GM18498 (cell line): Measurements from ENCODE around the gene MTAP.

Experiments used
- ATAC-seq: cut with Tn5 transposase; IDR thresholded peaks from one replicate; pipeline ENCODE4 v1.9.1; 2021; ENCODE audit warnings: mild to moderate bottlenecking, moderate library complexity; ENCODE audit not compliant: unreplicated experiment

The MTAP gene

DNA sequence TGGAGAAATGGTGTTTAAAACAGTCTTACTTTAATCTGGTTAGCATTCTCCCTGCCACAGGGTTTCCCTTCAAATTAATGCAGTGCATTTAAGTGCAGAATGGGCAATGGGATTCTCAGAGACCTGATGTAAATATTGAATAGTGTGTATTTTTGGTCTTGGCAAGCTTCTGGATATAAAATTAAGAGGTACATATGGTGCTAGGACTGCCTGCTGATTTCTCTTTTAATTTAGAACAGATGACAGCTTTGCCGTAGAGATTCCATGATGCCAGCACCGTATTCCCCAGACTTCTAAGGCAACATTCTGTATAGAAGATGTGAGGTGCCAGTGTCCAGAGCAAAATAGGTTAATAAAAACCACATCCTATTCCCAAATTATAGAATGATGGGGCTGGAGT lies 1.9 kb downstream of the MTAP start:
- no peak for ATAC-seq

DNA sequence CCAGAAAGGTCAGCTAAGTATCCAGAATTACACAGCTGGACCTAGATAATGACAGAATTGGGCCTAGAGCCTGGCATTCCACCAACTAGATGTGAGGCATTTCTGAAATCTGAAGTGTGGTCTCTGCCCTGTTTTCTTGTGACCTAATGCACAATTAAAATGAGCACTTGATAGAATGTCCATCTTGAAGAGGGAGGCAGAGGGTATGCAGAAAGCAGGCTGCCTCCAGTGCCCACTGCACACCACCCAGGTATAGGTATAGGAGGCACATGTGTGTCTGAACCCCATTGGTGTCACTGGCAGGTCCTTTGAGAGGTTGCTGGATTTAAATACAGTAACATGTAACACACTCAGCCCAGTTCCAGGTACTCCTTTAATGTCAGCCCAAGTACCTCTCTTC lies 2.4 kb downstream of the MTAP start:
- ATAC-seq, result no peak

DNA sequence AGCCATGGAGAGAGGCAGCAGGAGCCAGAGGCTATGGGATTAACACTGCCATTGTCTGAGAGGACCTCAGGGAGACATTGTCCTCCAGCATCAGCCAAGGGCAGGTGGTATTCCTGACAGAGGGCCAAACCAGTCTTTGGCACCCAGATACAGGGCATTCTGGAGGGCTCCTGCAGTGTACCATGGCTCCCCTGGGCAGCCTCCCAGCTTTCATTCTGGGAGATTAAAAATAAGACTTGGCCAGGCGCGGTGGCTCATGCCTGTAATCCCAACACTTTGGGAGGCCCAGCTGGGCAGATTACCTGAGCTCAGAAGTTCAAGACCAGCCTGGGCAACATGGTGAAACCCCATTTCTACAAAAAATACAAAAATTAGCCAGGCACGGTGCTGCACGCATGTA lies 4.2 kb downstream of the MTAP start:
- no peak for ATAC-seq

DNA sequence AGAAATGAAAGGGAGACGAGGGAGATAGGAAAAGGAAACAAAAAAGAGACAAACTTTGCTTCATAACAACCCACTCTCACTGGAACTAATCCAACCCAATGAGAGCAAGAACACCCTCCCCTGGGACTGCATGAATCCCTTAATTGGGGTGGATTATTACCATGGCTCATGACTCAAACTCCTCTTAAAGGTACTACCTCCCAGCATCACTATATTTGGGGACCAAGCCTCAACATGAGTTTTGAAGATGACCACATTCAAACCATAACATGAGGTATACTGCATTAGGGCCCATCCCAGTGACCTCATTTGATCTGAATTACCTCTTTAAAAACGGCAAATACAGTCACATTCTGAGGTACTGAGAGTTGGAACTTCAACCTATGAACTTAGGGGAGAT lies 8.0 kb downstream of the MTAP start:
- no peak for ATAC-seq

DNA sequence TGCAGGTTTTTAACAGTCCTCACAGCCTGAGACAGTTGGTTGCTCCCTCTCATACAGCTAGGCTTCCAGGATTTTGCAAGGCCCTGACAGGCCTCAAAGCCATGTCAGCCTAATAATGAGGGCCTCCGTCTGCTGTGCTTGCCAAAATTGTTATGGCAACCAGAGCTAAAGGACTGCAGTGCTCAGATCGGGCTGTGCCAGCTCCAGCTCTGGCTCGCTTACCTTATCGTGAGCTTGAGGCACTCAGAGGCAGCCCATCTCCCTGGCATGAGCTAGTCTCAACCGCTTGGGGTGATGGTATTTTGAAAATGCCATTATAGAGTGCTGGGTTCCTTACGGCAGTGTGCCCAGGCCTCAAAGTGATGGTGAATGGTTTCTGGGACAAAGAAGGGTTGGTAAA lies 8.4 kb downstream of the MTAP start:
- ATAC-seq, result no peak

DNA sequence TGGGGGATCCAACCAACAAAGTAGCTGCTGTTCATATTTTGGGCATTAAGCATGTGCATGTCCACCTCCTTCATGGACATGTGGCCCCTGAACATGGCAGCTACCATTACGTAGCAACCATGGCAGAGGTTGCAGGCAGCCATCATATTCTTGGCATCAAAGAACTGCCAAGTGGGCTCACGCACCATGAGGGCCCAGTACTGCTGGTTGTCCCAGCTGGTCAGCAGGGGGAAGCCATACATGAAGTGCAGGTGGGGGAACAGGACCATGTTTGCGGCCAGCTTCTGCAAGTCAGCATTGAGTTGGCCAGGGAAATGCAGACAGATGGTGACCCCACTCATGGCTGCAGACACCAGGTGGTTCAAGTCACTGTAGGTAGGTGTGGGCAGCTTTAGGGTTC lies 9.5 kb downstream of the MTAP start:
- ATAC-seq, result no peak

DNA sequence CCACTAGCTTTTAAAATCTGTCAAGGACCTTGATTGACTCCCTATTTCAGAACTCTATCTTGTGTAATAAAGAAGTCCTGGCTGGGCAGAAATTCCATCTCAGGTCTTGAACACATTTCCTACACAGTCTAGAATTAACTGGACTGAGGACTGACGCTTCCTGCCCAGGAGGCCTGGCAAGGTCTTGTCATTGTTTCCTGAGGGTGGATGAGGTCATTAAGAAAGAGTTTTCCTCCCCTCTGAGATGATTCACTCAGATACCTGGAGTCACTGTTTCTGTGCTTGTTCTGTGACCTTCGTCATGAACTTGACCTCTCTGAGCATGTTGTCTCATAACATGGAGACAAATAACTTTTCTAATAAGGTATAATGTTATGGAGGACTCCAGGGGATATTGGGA lies 10.0 kb downstream of the MTAP start:
- ATAC-seq, result no peak

DNA sequence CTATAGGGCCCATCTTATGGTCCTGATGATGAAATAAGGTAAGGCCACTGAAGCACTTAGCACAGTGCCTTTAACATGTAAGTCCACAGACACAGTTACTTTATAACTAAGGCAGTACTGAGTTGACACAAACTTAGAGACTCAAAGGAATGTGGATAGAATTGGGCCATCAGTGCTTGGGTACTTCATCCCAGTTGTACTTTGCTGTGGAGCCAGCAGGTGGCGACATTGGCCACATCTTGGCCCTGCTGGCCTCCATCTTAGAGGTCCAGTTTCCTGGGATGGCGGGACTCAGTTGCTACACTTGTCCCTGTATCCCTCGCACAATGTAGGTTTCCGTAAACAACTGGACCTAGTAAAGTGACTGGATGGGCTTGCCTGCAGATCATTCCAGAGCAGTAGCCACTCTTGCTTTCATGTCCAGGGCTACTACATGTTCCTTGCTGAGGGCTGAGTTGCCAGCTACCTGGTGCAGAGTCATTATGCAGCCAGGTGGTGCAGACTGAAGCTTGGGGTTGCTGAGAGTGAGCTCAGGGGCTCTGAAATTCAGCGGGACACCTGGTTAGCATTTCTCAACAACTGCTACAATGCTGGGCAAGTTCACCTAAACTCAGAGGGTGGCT lies 10.6 kb downstream of the MTAP start:
- ATAC-seq, result peak; percentile 73

DNA sequence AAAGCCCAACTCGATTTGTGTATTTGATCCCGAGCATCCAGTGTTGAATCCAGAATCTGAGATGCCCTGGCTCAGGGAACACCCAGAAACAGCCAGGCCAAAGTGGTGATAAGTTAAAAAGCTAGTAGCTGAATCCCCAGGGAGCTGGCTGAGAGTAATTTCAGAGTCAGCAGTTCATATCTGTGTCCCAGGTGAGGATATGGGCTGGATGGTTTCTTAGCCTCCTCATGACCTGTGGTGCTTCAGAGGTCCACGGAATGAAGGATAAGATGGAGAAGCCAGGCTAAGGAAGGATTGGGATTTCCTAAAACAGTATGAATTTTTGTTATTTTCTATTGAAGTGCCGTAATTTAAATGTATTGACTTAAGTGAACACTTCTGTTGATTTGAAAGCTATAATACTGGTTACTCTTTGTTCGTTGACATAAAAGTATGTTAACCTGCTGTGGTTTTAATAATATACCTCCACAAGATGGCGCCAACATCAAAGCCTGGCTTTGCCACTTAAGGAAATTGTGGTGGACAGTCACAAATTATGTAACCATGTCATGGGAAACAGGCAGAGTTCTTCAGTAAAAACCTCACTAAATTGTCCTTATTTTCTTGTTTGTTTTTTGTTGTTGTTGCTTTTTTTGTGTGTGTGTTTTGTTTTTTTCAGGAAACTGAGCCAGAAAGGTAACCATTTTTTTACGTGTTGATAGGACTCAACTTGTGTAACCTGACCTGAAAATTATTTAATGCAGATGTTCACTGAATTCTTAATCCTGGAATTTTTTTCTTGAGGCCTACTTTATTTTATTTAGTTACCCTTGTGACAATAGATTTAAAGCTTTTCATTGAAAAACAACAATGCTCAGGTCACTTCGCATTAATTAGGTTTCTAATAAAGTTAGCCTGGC lies 11.4 kb downstream of the MTAP start:
- peak; percentile 60 for ATAC-seq

DNA sequence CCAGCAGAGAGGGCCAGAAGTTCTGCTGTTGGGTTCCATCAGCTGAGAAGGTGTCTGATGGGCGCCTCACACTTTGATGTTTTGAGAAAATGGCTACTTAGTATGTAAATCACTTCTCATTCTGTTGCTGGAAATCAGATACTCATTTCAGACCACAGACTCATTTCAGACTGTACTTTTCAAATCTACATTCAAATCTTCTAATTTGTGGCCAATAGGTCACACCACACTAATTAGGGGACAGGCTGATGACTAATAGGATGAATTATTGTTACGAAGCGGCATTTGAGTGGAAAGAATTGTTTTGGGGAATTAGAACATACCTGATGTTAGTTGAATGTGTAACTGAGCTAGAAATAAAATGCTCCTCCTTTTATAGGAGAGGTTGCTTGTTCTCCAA lies 13.2 kb downstream of the MTAP start:
- ATAC-seq, result no peak

DNA sequence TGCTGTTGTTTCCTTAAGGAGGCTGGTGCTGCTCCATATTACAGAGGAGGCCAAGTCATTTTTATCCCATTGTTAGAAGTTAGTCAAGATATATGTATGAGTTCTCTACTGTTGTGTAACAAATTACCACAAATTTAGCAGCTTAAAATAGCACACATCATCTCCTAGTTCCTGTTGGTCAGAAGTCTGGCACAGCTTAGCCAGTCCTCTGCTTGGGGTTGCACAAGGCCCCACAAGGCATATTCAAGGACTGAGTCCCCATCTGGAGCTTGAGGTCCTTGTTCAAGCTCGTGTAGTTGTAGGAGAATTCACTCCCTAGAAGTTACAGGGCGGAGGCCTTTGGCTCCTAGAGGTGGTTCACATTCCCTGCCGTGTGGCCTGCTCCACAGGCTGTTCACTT lies 14.7 kb downstream of the MTAP start:
- no peak for ATAC-seq

DNA sequence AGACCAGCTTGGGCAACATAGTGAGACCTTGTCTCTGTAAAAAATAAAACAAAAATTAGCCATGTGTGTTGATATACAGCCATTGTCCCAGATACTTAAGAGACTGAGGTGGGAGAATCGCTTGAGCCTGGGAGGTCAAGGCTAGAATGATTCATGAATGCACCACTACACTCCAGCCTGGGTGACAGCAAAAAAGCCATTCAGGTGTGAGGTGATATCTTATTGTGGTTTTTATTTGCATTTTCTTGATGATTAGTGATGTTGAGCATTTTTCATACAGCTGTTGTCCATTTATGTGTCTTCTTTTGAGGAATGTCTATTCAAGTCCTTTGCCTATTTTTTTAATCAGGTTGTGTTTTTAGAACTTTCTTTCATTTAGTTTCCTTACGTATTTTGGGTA lies 23.2 kb downstream of the MTAP start:
- ATAC-seq, result no peak

DNA sequence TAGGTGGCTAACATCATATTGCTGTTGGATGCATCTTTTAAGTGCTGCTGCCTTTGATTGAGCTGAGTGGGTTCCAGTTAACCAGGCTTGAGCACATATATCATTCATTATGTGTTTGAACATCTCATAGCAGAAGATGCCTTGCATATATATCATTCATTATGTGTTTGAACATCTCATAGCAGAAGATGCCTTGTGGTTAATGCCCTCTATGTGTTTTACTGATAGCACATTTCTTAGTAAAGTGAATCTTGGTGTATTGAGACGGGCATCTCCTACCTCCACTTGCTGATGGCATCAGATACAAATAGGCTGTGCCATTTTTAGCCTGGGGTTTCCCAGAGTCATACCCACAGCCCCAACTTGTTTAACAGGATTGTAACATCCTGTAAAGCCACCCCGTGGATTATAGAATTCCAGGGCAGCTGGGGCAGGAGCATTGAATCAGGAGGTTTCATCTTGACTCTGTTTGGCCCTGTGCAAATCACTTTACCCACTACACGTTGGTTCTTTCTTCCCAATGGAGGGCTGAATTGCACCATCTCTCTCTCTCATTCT lies 26.5 kb downstream of the MTAP start:
- ATAC-seq, result no peak

DNA sequence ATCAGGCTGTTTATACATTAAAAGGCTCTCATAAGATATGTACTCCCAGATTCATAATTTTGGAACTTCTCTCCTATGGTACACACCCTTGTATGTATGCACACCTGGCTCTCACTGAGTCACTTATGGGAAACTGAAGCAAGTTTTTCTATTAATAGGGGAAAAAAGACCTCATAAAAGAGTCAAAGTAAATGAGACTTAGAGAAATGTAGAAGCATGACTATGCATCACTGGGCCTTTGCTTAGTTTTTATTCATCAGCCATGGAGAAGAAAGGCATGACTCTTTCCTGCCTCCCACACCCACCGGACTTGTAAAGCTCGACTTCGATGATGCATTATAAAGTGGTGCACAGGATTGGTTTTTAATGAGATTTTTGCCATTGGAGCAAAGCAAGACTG lies 28.2 kb downstream of the MTAP start:
- no peak for ATAC-seq

DNA sequence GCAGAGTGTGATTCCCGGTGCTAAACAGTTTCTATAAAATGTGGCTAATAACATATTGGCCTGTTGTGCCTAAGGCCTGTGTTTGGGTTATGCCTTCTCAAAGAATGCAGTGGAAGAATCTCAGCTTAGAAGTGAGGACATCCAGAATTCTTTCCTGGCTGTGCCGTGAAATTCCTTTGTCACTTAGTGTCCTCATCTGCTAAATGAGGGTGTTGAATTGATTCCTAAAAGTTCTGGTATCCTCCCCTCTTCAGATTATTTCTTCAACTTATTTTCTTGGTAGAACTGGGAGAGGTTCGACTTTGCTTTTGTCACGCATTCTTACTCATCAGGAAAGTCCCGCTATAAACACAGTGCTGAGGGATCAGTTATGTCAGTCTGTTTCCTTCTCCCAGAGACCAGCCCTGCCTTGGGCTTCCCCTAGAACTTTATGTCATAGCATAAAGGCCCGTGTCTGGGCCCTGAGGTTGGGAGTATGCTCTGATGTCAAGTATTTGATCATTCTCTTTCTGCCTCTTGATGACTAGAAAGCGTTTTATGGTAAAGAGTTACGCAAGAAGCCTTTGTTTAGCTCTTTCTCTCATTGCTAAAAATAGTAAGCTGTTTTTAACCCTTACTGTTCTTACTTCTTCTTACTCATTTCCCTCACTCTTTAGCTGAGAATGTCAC lies 29.5 kb downstream of the MTAP start:
- peak; percentile 50 for ATAC-seq

DNA sequence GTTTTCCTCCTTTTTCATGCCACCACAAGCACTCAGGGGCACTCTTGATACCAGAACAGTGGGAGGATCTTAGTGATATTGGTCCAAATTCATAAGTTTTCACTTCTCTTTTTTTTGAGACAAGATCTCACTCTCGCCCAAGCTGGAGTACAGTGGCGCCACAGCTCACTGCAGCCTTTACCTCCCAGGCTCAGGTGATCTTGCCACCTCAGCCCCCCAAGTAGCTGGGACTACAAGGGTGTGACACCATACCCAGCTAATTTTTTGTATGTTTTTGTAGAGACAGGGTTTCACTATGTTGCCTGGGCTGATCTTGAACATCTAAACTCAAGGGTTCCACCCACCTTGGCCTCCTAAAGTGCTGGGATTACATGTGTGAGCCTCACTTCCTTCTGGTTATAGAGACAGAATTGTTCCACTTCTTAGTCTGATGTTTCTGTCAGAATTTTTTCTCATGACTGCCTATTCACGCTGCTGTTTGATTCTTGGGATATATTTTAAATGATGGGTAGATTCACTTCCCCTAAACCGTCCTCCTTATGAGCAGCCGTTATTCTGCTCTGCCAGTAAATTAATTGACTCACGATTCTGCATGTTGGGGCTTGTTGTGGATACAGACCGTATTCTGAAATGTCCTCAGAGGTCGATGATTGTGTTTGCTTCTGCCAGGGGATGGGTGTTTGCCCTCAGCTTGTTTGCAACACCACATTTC lies 30.8 kb downstream of the MTAP start:
- ATAC-seq, result peak; percentile 81

DNA sequence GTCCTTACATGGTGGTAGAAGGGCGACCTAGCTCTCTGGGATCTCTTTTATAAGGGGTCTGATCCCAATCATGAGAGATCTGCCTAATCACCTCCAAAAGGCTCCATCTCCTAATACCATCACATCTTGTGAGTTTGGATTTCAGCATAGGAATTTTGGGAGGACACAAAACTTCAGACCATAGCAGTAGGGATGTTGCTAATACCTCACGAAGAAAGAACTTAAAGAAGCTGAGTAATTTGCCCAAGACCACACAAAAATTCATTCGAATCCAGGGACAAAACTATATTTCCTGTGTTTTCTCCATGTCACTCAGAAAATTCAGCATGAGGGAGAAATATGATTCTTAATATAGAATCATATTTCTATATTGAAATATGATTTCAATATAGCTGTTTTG lies 32.7 kb downstream of the MTAP start:
- ATAC-seq, result no peak

DNA sequence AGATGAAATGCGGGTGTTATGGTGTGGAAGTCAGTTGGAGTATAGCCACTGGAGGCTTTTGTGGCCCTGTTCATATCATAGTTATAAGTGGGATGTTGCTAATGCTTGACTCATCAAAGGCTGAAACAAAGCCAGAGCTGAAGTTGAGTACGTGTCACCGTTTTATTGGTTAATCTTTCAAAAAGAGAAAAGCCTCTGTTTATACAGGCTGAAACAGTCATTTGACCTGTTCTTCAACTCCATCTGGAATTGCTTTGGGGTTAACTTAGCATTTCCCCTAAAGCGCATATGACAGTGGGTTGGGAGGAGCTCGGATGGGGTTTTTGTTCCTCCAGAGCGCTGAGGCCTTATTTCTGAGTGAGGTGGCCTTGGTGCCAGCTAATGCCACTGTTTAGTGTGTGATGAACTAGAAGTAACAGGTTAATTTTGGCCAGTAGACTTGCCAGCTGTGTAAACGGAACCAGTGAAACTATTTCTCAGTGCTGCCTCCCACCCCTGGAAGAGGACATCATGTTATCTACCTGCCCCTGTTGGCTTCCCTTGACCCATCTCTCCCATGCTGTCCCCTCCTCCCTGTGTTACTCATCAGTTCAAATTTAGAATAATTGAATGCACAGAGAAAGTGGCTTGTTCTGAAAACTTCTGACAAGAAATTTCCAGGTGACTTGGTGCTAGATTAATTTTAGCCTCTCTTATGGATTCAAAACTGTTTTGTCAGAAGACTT lies 34.2 kb downstream of the MTAP start:
- no peak for ATAC-seq

DNA sequence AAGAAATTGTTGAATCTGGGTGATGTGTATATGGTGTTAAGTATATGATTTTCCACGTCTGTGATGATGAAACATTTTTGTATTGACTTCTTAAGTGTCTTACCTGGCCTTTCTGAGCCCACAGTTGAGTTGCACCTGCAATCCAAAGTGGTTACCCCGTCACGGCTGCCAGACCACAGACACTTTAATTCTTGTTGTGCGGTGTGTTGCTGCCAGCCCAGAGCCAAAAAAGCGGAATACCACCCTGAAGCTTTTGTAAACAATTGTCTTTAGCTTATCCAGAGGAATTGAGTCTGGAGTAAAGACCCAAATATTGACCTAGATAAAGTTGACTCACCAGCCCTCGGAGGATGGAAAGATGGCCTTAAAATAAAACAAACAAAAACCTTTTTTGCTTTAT lies 35.1 kb downstream of the MTAP start:
- no peak for ATAC-seq

DNA sequence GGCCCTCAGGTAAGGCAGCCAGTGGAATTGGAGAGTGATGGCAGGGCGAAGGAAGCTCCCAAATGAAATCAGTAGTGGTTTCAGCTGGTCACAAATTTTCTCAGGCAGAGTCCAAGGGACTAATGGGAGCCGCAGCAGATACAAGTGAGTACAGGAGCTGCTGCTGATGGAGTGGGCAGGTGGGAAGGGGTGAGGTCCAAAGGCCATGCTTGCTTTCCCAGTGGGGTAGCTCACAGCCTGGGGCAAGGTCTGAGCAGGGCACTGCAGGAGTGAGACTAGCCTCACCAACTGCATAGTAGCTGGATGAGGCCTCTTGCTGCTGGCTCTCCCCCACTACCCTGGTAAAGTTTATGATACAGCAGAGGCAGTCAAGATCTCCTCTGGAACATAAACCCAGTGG lies 38.2 kb downstream of the MTAP start:
- ATAC-seq, result no peak
